Activated T-helper 17 cell treated with anti-CD3 and anti-CD28 coated beads, Interleukin-2, amount 50 U/mL, for 72 hours (primary cell): ENCODE measurements around the gene MDM1. TPM values are rescaled to one million over a fixed set of nuclear protein-coding genes. Genes with fewer than 3 reads are reported as not detected.

Source experiments
- ATAC-seq: fragments of 150-1000 bp; cut with Tn5 transposase; replicated peaks from 2 replicates; pipeline ENCODE4 v1.10.0; 2021; ENCODE audit warnings: mild to moderate bottlenecking, moderate library complexity
- H3K27ac Mint-ChIP-seq: one replicate; pipeline ENCODE4 v1.8.0; 2022; ENCODE audit warnings: mixed read lengths
- H3K27me3 Mint-ChIP-seq: one replicate; pipeline ENCODE4 v1.8.0; 2022; ENCODE audit warnings: mixed read lengths
- H3K36me3 Mint-ChIP-seq: one replicate; pipeline ENCODE4 v1.8.0; 2022; ENCODE audit warnings: low read depth, mild to moderate bottlenecking, mixed read lengths
- H3K4me1 Mint-ChIP-seq: one replicate; pipeline ENCODE4 v1.8.0; 2022; ENCODE audit warnings: mixed read lengths
- H3K4me3 Mint-ChIP-seq: one replicate; pipeline ENCODE4 v1.8.0; 2022; ENCODE audit warnings: mild to moderate bottlenecking, mixed read lengths
- H3K9me3 Mint-ChIP-seq: one replicate; pipeline ENCODE4 v1.8.0; 2022; ENCODE audit warnings: mixed read lengths
- total RNA-seq, 2 donors: library from RNA; stranded (reverse); gene quantifications; one replicate each; pipeline ENCODE4 v1.2.3, GENCODE V29; 2022

The MDM1 gene
- total RNA-seq, 2 donors from 2014 or later: 14.2 to 31.5 TPM

DNA sequence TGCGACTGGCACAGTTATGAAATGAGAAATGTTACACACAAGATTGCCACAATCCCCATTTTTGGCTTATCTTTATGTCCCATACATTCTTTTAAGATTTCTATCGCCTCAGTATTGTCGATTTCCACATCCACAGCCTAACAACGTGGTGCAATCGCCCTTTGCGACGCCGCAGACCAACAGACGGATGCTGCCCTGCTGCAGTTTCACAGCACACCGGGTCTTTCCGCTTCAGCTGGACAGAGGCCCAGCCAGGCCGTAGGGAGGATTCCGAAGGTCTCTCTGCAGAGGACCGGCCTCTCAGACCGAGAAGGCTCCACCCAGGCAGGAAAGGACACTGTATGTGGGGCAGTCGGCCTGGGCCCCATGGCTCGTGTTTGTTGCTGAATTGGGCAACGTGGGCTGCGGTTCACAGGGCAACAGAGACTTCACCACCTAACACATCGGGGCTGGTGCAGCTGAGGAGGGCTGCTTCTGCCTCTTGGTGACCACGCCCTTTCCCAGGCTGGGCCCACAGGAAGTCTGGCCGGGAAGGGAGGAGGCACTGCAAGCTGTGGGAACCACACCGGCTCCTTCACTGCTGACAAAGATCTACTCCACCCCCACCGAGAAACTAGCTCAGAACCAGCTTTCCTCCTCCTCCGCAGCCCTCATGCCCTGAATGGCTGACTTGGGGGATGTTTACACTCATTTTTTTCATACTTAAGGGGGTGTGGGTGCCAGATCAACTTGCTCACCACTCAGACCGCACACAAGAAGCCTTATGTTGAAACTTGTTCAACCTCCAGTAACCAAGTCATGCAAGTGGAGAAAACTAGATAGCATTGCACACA is 32.9 kb upstream of the MDM1 start:
- no peaks in the 10 kb centered on the region for H3K27me3 Mint-ChIP-seq
- no peaks in the 10 kb centered on the region for H3K36me3 Mint-ChIP-seq
- peak overlapping the region; percentile 93 for H3K27ac Mint-ChIP-seq

DNA sequence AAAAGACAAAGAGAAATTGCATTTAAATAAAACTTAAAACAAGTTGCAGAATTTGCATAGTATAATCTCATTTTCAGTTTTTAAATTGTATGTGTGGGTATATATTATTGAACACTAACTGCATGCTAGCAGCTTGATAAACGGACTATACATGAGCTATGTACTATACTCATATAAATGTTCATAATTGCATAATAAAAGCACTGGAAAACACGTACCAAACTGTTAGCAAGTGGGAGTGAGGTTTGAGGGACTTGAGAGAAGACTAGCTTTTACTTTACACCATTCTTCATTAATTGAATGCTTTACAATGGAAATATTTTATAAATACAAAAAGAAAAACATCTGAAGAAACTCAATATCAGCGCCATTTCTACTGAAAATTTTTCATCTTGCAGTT is 32.2 kb upstream of the MDM1 start:
- peak overlapping the region; percentile 93 for H3K27ac Mint-ChIP-seq
- ATAC-seq: no peak
- H3K4me1 Mint-ChIP-seq: peaks cover 34% of the 10 kb centered on the region
- H3K27me3 Mint-ChIP-seq: no peaks in the 10 kb centered on the region
- peak overlapping the region; percentile 92 for H3K4me3 Mint-ChIP-seq
- H3K36me3 Mint-ChIP-seq: no peaks in the 10 kb centered on the region
- peaks cover 5% of the 10 kb centered on the region for H3K9me3 Mint-ChIP-seq

More for the DNA sequence above, 32.9 kb upstream of the MDM1 start:
- H3K4me1 Mint-ChIP-seq: peaks cover 30% of the 10 kb centered on the region
- H3K4me3 Mint-ChIP-seq: peak overlapping the region; percentile 92
- ATAC-seq: peak; percentile 87
- H3K9me3 Mint-ChIP-seq: peaks cover 5% of the 10 kb centered on the region

DNA sequence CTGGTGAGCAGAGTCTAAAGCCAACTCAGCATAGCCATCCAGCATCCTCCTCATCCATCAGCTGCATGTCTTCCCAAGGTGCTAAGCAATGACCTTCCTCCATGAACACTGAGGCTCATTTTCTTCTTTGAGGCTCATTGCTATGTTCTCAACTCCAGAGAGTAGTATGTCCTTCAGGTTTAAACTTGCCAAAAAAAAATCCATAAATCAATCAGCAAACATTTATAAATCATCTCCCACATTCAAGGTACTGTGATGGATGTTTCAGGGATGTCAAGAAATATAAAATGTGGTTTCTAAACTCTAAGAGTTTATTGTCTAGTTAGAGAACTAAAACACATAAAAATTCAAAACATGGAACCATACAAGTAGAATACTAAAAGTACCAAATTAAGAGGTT is 29.8 kb upstream of the MDM1 start:
- H3K4me3 Mint-ChIP-seq: no peak overlapping the region
- ATAC-seq: no peak
- peaks cover 5% of the 10 kb centered on the region for H3K9me3 Mint-ChIP-seq
- H3K27me3 Mint-ChIP-seq: no peaks in the 10 kb centered on the region
- no peak overlapping the region for H3K27ac Mint-ChIP-seq
- H3K4me1 Mint-ChIP-seq: peaks cover 36% of the 10 kb centered on the region
- H3K36me3 Mint-ChIP-seq: no peaks in the 10 kb centered on the region

DNA sequence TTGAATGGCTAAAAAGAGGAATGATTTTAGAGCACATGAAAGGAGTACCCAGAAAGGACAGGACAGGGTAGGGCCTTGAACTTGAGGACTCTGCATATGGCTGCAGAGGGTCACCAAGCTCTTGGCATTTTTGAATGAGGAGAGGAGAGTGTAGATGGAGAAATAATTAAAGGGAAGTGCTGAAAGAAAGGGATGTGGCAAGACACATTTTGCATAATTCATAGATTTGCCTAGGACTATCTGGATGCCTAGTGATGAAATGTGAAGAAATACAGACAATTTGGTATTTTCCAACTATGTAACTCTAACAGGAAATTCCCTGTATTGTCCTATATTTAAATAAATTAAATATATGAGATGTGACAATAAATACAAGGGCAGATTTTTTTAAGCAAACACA is 27.5 kb upstream of the MDM1 start:
- Mint-ChIP-seq H3K27me3 (no peaks in the 10 kb centered on the region), H3K4me3 (peak overlapping the region; percentile 59), H3K9me3 (no peaks in the 10 kb centered on the region), H3K4me1 (peaks cover 26% of the 10 kb centered on the region), H3K27ac (peak overlapping the region; percentile 87), H3K36me3 (no peaks in the 10 kb centered on the region)
- ATAC-seq: no peak

DNA sequence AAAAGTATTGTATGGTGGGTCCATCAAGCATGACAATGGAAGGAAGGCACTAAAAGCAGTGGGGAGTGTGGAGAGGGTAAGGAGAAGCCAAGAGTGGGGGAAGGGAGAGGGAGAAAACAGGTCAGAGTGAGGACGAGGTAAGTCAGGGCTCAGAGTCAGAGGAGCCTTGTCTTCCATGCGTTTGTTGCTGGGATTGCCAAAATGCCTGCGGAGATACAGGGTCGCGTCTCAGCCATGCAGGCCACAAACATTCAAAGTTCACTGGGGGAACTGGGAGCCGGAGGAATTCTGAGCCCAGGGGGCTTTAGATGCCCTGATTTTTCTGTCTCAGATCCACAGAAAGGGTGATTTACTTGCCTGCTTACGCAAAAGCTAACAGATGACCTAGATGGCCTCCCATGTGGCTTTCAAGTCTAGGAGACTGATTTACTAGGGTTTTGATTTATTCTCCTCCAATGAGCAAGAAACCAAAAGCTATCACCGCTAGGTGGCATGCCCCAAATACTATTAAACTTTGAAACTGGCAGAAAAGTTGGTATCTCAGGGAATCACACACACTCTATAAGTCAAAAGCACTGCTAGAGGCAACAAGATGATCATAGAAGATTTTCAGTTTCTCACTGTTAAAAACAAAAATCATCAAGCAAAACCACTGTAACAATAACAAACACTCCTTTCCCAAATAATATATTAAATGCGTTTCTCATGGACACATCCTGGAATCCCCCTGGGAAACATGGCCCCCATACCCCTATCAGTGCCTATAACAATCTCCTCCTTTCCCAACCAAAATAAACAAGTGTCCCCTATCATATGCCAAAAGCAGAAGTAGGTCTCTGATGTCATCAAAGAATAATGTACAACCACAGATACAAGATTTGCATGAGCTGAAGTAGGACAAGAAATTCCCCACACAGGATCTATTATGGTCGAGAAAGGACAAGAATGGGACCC is 26.6 kb upstream of the MDM1 start:
- H3K4me3 Mint-ChIP-seq: peak overlapping the region; percentile 59
- peaks cover 22% of the 10 kb centered on the region for H3K4me1 Mint-ChIP-seq
- peak; percentile 87 for ATAC-seq
- H3K27me3 Mint-ChIP-seq: no peaks in the 10 kb centered on the region
- no peaks in the 10 kb centered on the region for H3K36me3 Mint-ChIP-seq
- peak overlapping the region; percentile 87 for H3K27ac Mint-ChIP-seq
- no peaks in the 10 kb centered on the region for H3K9me3 Mint-ChIP-seq

DNA sequence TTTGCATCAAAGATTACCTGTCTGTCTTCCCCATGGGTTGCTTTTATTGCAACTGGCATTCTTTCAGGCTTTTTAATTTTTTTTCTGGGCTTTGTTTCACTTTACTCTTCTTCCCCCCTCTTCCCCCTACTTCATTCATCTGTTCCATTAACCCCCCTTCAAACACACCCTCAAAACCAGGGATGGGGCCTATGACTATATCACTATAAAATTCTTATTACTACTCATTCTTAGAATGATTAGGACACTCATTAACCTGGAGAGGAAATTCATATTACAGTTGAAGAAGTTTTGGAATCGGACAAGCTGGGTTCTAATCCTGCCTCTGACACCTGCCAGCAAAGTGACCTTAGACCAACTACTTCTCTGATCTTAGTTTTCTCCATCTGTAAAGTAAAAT is 24.8 kb upstream of the MDM1 start:
- Mint-ChIP-seq H3K27ac (no peak overlapping the region), H3K27me3 (no peaks in the 10 kb centered on the region), H3K4me3 (no peak overlapping the region), H3K9me3 (no peaks in the 10 kb centered on the region), H3K4me1 (peaks cover 14% of the 10 kb centered on the region), H3K36me3 (no peaks in the 10 kb centered on the region)
- no peak for ATAC-seq

DNA sequence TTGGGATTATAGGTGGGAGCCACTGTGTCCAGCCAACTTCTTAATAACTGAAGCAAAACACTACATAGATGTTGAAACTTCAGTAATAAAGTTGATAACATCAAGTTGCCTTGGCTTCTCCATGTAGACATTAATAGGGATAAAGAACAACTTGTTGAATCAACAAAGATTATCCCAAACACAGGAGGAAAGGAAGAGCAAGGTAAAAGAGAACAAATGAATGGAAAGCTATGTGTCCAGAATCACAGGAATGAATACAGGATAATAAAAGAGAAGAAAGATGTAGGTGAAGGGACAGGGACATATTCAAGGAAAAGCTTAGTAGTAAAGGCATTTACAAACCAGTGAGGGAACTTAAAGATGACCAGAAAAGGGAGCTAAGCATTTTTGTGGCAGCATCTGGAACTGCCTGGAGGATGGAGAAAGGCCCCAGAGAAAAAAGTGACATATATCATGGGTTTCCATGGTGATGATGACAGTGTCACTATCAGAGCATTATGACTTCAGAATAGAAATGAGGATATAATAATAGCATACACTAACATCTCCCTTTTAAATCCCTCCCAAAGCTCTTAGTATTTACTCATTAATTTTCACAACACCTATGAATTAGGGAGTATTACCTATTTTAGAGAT is 24.0 kb upstream of the MDM1 start:
- no peak for ATAC-seq
- no peaks in the 10 kb centered on the region for H3K9me3 Mint-ChIP-seq
- H3K4me3 Mint-ChIP-seq: no peak overlapping the region
- H3K27ac Mint-ChIP-seq: peak overlapping the region; percentile 3
- H3K27me3 Mint-ChIP-seq: no peaks in the 10 kb centered on the region
- H3K4me1 Mint-ChIP-seq: peaks cover 14% of the 10 kb centered on the region
- H3K36me3 Mint-ChIP-seq: no peaks in the 10 kb centered on the region

DNA sequence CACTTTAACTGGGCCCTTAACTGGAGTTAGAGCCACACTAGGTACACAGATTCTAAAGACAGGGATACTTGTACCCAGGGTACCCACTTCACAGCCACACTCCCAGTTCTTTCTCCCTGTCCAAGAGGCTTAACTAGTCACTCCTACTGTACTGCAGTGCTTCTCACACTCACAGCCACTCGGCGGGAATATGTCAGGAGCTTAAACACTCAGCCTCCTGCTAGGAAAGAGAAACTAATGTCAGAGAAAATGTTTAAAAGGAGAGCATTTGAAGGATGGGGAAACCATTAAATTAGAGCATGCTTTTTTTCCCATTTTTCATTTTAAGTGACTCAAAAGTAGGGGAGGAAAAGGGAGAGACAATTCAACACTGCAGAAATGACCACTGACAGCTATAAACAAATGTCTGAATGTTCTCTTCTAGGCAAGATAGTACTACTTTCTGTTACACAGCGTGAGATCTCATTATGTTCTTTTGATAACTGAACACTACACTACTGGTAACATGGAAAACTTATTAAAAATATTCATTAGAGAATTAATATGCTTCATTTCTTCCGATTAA is 22.9 kb upstream of the MDM1 start:
- Mint-ChIP-seq H3K27ac (no peak overlapping the region), H3K9me3 (no peaks in the 10 kb centered on the region), H3K4me3 (no peak overlapping the region), H3K36me3 (no peaks in the 10 kb centered on the region), H3K27me3 (peaks cover under 1% of the 10 kb centered on the region), H3K4me1 (peaks cover 14% of the 10 kb centered on the region)
- ATAC-seq: no peak

DNA sequence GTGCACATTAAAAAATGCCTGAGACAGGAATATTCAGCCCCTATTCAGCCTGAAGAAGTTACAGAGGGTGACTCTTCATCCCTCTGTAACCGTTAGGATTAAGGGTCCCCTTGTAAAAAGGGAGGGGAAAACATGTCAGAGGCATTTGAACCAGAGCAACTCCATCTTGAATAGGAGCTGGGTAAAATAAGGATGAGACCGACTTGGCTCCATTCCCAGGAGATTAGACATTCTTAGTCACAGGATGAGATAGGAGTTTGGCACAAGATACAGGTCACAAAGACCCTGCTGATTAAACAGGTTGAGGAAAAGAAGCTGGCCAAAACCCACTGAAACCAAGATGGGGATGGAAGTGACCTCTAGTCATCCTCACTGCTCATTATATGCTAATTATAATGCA is 19.9 kb upstream of the MDM1 start:
- no peak overlapping the region for H3K4me3 Mint-ChIP-seq
- H3K4me1 Mint-ChIP-seq: peaks cover 2% of the 10 kb centered on the region
- H3K27ac Mint-ChIP-seq: no peak overlapping the region
- H3K9me3 Mint-ChIP-seq: no peaks in the 10 kb centered on the region
- H3K27me3 Mint-ChIP-seq: peaks cover 4% of the 10 kb centered on the region
- ATAC-seq: no peak
- H3K36me3 Mint-ChIP-seq: no peaks in the 10 kb centered on the region

DNA sequence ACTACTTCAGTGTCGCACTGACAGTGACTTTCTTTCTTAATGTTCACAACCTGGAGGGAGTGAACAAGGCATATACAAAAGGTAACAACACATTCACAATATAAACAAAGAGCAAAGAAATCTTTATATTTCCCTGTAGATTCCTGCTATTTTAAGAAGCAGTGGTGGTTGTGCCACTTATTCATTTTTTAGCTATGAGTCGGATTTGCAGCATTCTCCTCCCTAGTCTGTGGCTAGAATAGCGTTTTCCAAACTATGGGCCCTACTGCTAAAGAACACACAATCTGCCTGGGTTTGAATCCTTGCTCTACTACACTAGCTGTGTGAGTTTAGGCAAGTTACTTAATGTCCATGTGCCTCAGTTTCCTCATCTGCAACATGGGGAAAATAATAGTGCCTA is 18.6 kb upstream of the MDM1 start:
- peaks cover 9% of the 10 kb centered on the region for H3K27me3 Mint-ChIP-seq
- no peaks in the 10 kb centered on the region for H3K9me3 Mint-ChIP-seq
- H3K4me3 Mint-ChIP-seq: no peak overlapping the region
- ATAC-seq: no peak
- peaks cover 13% of the 10 kb centered on the region for H3K4me1 Mint-ChIP-seq
- no peaks in the 10 kb centered on the region for H3K36me3 Mint-ChIP-seq
- no peak overlapping the region for H3K27ac Mint-ChIP-seq

DNA sequence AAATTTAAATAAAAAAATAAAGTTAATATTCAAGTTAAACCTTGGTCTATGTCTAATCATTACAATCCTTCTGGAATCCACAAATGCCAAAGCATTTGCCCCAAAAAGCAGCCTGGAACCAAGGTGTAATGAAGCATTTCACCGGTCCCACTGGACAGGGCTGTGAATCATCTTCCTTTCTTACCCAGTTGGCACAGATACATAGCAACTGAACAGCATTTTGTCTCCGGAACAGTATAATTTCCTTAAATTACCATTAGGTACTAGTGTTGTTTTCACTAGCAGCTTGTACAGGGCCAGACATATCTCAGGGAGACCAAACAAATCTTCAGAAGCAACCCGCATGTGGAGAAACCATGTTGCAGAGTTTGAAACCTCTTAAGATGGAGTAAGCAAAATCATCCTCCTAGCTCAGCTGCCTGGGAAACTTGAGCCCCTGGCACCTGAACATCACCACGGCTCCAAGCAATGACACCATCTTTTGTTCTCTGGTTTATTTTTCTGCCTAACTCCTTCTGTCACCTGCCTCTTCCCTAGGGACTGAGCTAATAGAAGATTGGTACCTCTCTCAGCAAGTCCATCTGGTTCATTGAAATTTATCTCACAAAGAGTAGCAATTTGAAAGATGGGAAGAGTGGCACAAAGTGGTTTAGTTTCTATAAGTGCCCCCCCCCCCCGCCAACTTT is 17.9 kb upstream of the MDM1 start:
- H3K36me3 Mint-ChIP-seq: no peaks in the 10 kb centered on the region
- H3K4me3 Mint-ChIP-seq: no peak overlapping the region
- H3K27ac Mint-ChIP-seq: no peak overlapping the region
- no peak for ATAC-seq
- H3K27me3 Mint-ChIP-seq: peaks cover 9% of the 10 kb centered on the region
- H3K4me1 Mint-ChIP-seq: peaks cover 16% of the 10 kb centered on the region
- no peaks in the 10 kb centered on the region for H3K9me3 Mint-ChIP-seq

DNA sequence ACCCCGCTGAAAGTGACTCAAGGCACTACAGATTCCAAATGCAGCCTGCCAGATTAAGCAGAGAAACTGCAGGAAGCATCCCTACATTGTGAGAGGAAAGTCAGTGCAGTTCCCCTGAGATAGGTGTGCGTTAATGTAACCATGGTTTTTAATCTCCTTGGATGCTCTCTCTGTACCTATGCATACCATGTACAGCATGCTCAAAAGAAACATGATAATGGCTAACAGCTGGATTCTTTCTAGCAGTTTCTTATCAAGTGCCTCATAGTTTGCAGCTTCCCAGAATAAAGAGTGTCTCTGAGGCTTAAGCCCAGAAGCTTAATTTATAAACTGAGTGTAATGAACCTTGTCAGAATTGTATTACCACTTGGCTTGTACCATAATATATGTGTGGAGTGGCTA is 17.1 kb upstream of the MDM1 start:
- Mint-ChIP-seq H3K4me3 (no peak overlapping the region), H3K9me3 (no peaks in the 10 kb centered on the region), H3K27ac (no peak overlapping the region), H3K27me3 (peaks cover 9% of the 10 kb centered on the region), H3K4me1 (peaks cover 16% of the 10 kb centered on the region), H3K36me3 (no peaks in the 10 kb centered on the region)
- ATAC-seq: no peak

DNA sequence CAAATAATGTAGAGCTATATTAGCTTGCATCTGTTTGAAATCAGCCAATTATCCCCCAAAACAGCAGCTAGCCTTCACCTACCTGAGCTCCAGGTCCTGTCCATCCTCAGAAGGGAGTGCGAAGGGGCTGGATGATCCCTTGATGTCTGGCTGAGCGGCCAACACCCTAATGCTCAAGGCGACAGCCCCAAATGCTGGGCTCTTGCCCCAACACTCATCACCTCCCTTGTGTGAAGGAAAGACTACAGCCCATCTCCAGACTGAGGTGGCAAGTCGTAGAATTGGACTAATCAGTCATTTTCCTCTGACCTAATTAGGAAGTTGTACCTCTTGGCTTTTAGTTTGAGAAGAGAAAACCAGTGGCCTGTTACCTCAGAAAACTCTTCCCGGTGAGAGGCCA is 16.3 kb upstream of the MDM1 start:
- ATAC-seq: no peak
- Mint-ChIP-seq H3K4me3 (no peak overlapping the region), H3K27ac (no peak overlapping the region), H3K36me3 (no peaks in the 10 kb centered on the region), H3K9me3 (no peaks in the 10 kb centered on the region), H3K4me1 (peaks cover 16% of the 10 kb centered on the region), H3K27me3 (peaks cover 13% of the 10 kb centered on the region)

DNA sequence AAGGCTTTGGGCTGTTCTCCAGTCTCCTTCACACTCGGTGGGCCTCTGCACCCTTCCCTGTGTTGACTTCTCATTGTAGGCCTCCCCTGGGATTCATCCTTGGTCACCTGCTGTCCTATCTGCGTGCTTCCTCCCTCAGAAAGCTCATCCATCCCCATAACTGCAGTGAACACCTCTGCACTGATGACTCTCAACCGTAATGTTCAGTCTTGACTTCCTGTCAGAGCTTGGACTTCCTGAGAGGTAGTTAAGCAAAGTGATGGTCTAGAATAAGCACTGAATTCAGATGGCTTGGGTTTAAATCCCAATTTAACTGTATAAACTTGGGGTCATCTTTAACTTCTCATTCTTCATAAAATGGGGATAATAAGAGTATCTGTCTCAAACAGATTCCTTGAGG is 13.6 kb upstream of the MDM1 start:
- H3K9me3 Mint-ChIP-seq: no peaks in the 10 kb centered on the region
- H3K27me3 Mint-ChIP-seq: peaks cover 20% of the 10 kb centered on the region
- peaks cover 16% of the 10 kb centered on the region for H3K4me1 Mint-ChIP-seq
- H3K27ac Mint-ChIP-seq: peak overlapping the region; percentile 13
- no peak for ATAC-seq
- H3K4me3 Mint-ChIP-seq: no peak overlapping the region
- no peaks in the 10 kb centered on the region for H3K36me3 Mint-ChIP-seq
